ENCODE data around the gene WWOX. TPM values are rescaled to one million over a fixed set of nuclear protein-coding genes. Genes with fewer than 3 reads are reported as not detected.

The WWOX gene
- total RNA-seq, 1 donor from 2014 or later: 19.1 TPM

GRCh38 chr16:79081297-79082066 is 982.0 kb downstream of the WWOX start:
- no peak for DNase-seq (ENCODE audit: extremely low read depth, low read depth, low spot score)

GRCh38 chr16:79082970-79083369 is 983.5 kb downstream of the WWOX start:
- DNase-seq (ENCODE audit: extremely low read depth, low read depth, low spot score): no peak

GRCh38 chr16:79083508-79084299 is 984.2 kb downstream of the WWOX start:
- DNase-seq (ENCODE audit: extremely low read depth, low read depth, low spot score): no peak

- DNase-seq (ENCODE audit: extremely low read depth, low read depth, low spot score): no peak
Measured at GRCh38 chr16:79088971-79089370, 989.5 kb downstream of the WWOX start.

- DNase-seq (ENCODE audit: extremely low read depth, low read depth, low spot score): no peak
Measured at GRCh38 chr16:79089735-79090284, 990.4 kb downstream of the WWOX start.

GRCh38 chr16:79090966-79091365 is 991.5 kb downstream of the WWOX start:
- no peak for DNase-seq (ENCODE audit: extremely low read depth, low read depth, low spot score)

GRCh38 chr16:79092846-79093245 is 993.4 kb downstream of the WWOX start:
- DNase-seq (ENCODE audit: extremely low read depth, low read depth, low spot score): no peak

- DNase-seq (ENCODE audit: extremely low read depth, low read depth, low spot score): no peak
Measured at GRCh38 chr16:79093554-79093967, 994.1 kb downstream of the WWOX start.

- DNase-seq (ENCODE audit: extremely low read depth, low read depth, low spot score): no peak
Measured at GRCh38 chr16:79096246-79096645, 996.8 kb downstream of the WWOX start.

- DNase-seq (ENCODE audit: extremely low read depth, low read depth, low spot score): no peak
Measured at GRCh38 chr16:79097166-79097565, 997.7 kb downstream of the WWOX start.

- no peak for DNase-seq (ENCODE audit: extremely low read depth, low read depth, low spot score)
Measured at GRCh38 chr16:79097771-79098170, 998.3 kb downstream of the WWOX start.

GRCh38 chr16:79098907-79099306 is 999.5 kb downstream of the WWOX start:
- DNase-seq (ENCODE audit: extremely low read depth, low read depth, low spot score): no peak

GRCh38 chr16:79099716-79100115 is 1000.3 kb downstream of the WWOX start:
- no peak for DNase-seq (ENCODE audit: extremely low read depth, low read depth, low spot score)

- no peak for DNase-seq (ENCODE audit: extremely low read depth, low read depth, low spot score)
Measured at GRCh38 chr16:79100447-79100846, 1001.0 kb downstream of the WWOX start.

GRCh38 chr16:79101491-79101890 is 1002.0 kb downstream of the WWOX start:
- DNase-seq (ENCODE audit: extremely low read depth, low read depth, low spot score): no peak

- DNase-seq (ENCODE audit: extremely low read depth, low read depth, low spot score): no peak
Measured at GRCh38 chr16:79104567-79104966, 1005.1 kb downstream of the WWOX start.

GRCh38 chr16:79107301-79107700 is 1007.8 kb downstream of the WWOX start:
- no peak for DNase-seq (ENCODE audit: extremely low read depth, low read depth, low spot score)

GRCh38 chr16:79109771-79110170 is 1010.3 kb downstream of the WWOX start:
- no peak for DNase-seq (ENCODE audit: extremely low read depth, low read depth, low spot score)

- DNase-seq (ENCODE audit: extremely low read depth, low read depth, low spot score): no peak
Measured at GRCh38 chr16:79110242-79110641, 1010.8 kb downstream of the WWOX start.

- no peak for DNase-seq (ENCODE audit: extremely low read depth, low read depth, low spot score)
Measured at GRCh38 chr16:79110953-79111352, 1011.5 kb downstream of the WWOX start.

- no peak for DNase-seq (ENCODE audit: extremely low read depth, low read depth, low spot score)
Measured at GRCh38 chr16:79112462-79112861, 1013.0 kb downstream of the WWOX start.

GRCh38 chr16:79113826-79114225 is 1014.4 kb downstream of the WWOX start:
- DNase-seq (ENCODE audit: extremely low read depth, low read depth, low spot score): no peak
